Neural progenitor cell (in vitro differentiated cells): ENCODE data around the gene DOCK3. TPM values are rescaled to one million over a fixed set of nuclear protein-coding genes. Genes with fewer than 3 reads are reported as not detected.

Source experiments
- DNase-seq: peaks from one replicate; pipeline ENCODE4 v3.0.0-alpha.2; 2016; ENCODE audit warnings: low spot score
- H2AFZ ChIP-seq: fragments of 200-600 bp; sonication (generic); replicated peaks from 2 replicates; pipeline ENCODE4 v1.6.1; 2016; ENCODE audit warnings: antibody characterized with exemption
- H3F3A ChIP-seq: fragments of 200-600 bp; sonication (generic); 2 replicates; pipeline ENCODE4 v1.6.1; 2016; ENCODE audit warnings: antibody characterized with exemption, low read depth
- H3K27ac ChIP-seq: fragments of 200-600 bp; sonication (generic); 2 replicates; pipeline ENCODE4 v1.5.1; 2016; ENCODE audit warnings: mild to moderate bottlenecking
- H3K27me3 ChIP-seq: fragments of 200-600 bp; sonication (generic); 2 replicates; pipeline ENCODE4 v1.6.1; 2016; ENCODE audit warnings: mild to moderate bottlenecking, moderate library complexity
- H3K36me3 ChIP-seq: fragments of 200-600 bp; sonication (generic); 2 replicates; pipeline ENCODE4 v1.5.1; 2016
- H3K4me1 ChIP-seq: fragments of 200-600 bp; sonication (generic); 2 replicates; pipeline ENCODE4 v1.6.1; 2016; ENCODE audit warnings: mixed run types
- H3K4me2 ChIP-seq: fragments of 200-600 bp; sonication (generic); 2 replicates; pipeline ENCODE4 v1.6.1; 2016
- H3K4me3 ChIP-seq: fragments of 200-600 bp; sonication (generic); 2 replicates; pipeline ENCODE4 v1.5.1; 2016
- H3K79me2 ChIP-seq: fragments of 200-600 bp; sonication (generic); 2 replicates; pipeline ENCODE4 v1.6.1; 2016; ENCODE audit warnings: low read depth
- H3K9ac ChIP-seq: fragments of 200-600 bp; sonication (generic); 2 replicates; pipeline ENCODE4 v1.6.1; 2016
- H3K9me3 ChIP-seq: fragments of 200-600 bp; sonication (generic); 2 replicates; pipeline ENCODE4 v1.5.1; 2016; ENCODE audit warnings: low read depth
- H4K20me1 ChIP-seq: fragments of 200-600 bp; sonication (generic); 2 replicates; pipeline ENCODE4 v1.6.1; 2016; ENCODE audit warnings: low read depth
- H3K27ac Mint-ChIP-seq: 3 replicates; pipeline ENCODE4 v1.8.0; 2021; ENCODE audit warnings: mixed read lengths
- H3K27me3 Mint-ChIP-seq: 2 replicates; pipeline ENCODE4 v1.8.0; 2022; ENCODE audit warnings: low read depth, mild to moderate bottlenecking, inconsistent platforms, moderate library complexity, mixed read lengths; ENCODE audit not compliant: insufficient read depth
- H3K36me3 Mint-ChIP-seq: 3 replicates; pipeline ENCODE4 v1.8.0; 2021; ENCODE audit warnings: mixed read lengths
- H3K4me1 Mint-ChIP-seq: 3 replicates; pipeline ENCODE4 v1.8.0; 2021; ENCODE audit warnings: mixed read lengths
- H3K4me3 Mint-ChIP-seq: 3 replicates; pipeline ENCODE4 v1.8.0; 2021; ENCODE audit warnings: mild to moderate bottlenecking, moderate library complexity, mixed read lengths
- H3K9me3 Mint-ChIP-seq: 3 replicates; pipeline ENCODE4 v1.8.0; 2020; ENCODE audit warnings: mixed read lengths
- CTCF ChIP-seq: fragments of 200-600 bp; sonication (generic); IDR thresholded peaks from 2 replicates; pipeline ENCODE4 v1.5.1; 2017; ENCODE audit warnings: antibody characterized with exemption, mild to moderate bottlenecking
- EZH2 ChIP-seq: fragments of 200-600 bp; sonication (generic); IDR thresholded peaks from 2 replicates; pipeline ENCODE4 v1.6.1; 2017; ENCODE audit warnings: antibody characterized with exemption, mild to moderate bottlenecking, moderate library complexity
- EZH2phosphoT487 ChIP-seq: fragments of 200-600 bp; sonication (generic); IDR thresholded peaks from 2 replicates; pipeline ENCODE4 v1.6.1; 2017; ENCODE audit warnings: antibody characterized with exemption
- total RNA-seq: library from RNA; depleted of rRNA; stranded (reverse); fragments of >200 nt; gene quantifications from 2 replicates; pipeline ENCODE4 v1.2.3, GENCODE V29; 2015; ENCODE audit warnings: low replicate concordance

Gene DOCK3
- total RNA-seq, 1 donor from 2014 or later, result 10.7 TPM

GRCh38 chr3:50633230-50633790 lies 41.4 kb upstream of the DOCK3 start:
- peaks cover 3% of the 10 kb centered on the region for H3K36me3 Mint-ChIP-seq
- Histone ChIP-seq H4K20me1 (peaks cover 6% of the 10 kb centered on the region), H3K4me3 (no peak overlapping the region)

GRCh38 chr3:50635066-50635465 lies 39.7 kb upstream of the DOCK3 start:
- no peaks in the 10 kb centered on the region for H3K9me3 Mint-ChIP-seq
- Histone ChIP-seq H3K36me3 (no peaks in the 10 kb centered on the region), H2AFZ (no peak overlapping the region), H3F3A (no peaks in the 10 kb centered on the region), H3K9ac (no peak overlapping the region), H3K4me2 (no peak overlapping the region), H3K27me3 (no peaks in the 10 kb centered on the region), H3K79me2 (peaks cover 5% of the 10 kb centered on the region), H3K4me1 (no peaks in the 10 kb centered on the region), H3K27ac (no peak overlapping the region), H3K9me3 (no peaks in the 10 kb centered on the region), H4K20me1 (peaks cover 13% of the 10 kb centered on the region), H3K4me3 (no peak overlapping the region)
- DNase-seq, result no peak
- no peak overlapping the region for H3K27ac Mint-ChIP-seq
- peak overlapping the region; percentile 15 for H3K4me3 Mint-ChIP-seq
- peaks cover 25% of the 10 kb centered on the region for H3K4me1 Mint-ChIP-seq
- peaks cover 3% of the 10 kb centered on the region for H3K36me3 Mint-ChIP-seq
- TF ChIP-seq EZH2 (no peak), CTCF (no peak), EZH2phosphoT487 (no peak)
- peaks cover 2% of the 10 kb centered on the region for H3K27me3 Mint-ChIP-seq

More at GRCh38 chr3:50633230-50633790, 41.4 kb upstream of the DOCK3 start:
- Mint-ChIP-seq H3K27me3 (peaks cover 4% of the 10 kb centered on the region), H3K4me3 (peak overlapping the region; percentile 3), H3K4me1 (peaks cover 19% of the 10 kb centered on the region), H3K27ac (no peak overlapping the region), H3K9me3 (no peaks in the 10 kb centered on the region)
- Histone ChIP-seq H3K27me3 (no peaks in the 10 kb centered on the region), H3K79me2 (peaks cover 20% of the 10 kb centered on the region), H2AFZ (no peak overlapping the region), H3K36me3 (no peaks in the 10 kb centered on the region), H3K27ac (no peak overlapping the region), H3K9me3 (no peaks in the 10 kb centered on the region), H3K4me2 (no peak overlapping the region), H3F3A (no peaks in the 10 kb centered on the region), H3K4me1 (peaks cover 4% of the 10 kb centered on the region), H3K9ac (no peak overlapping the region)
- no peak for TF ChIP-seq EZH2
- DNase-seq, result no peak

GRCh38 chr3:50637011-50637410 lies 37.7 kb upstream of the DOCK3 start:
- peaks cover 1% of the 10 kb centered on the region for H3K79me2 ChIP-seq
- H3K4me1 ChIP-seq, result no peaks in the 10 kb centered on the region
- Mint-ChIP-seq H3K9me3 (no peaks in the 10 kb centered on the region), H3K36me3 (peaks cover 6% of the 10 kb centered on the region), H3K4me3 (no peak overlapping the region), H3K27ac (no peak overlapping the region), H3K4me1 (peaks cover 25% of the 10 kb centered on the region), H3K27me3 (peaks cover 7% of the 10 kb centered on the region)
- H3K9me3 ChIP-seq, result no peaks in the 10 kb centered on the region
- peaks cover 13% of the 10 kb centered on the region for H4K20me1 ChIP-seq
- TF ChIP-seq EZH2phosphoT487, result no peak
- no peak for TF ChIP-seq EZH2
- no peak for TF ChIP-seq CTCF
- H3K36me3 ChIP-seq, result no peaks in the 10 kb centered on the region
- no peak overlapping the region for H2AFZ ChIP-seq
- H3K9ac ChIP-seq, result no peak overlapping the region
- no peak for DNase-seq
- H3K4me2 ChIP-seq, result no peak overlapping the region
- H3K27me3 ChIP-seq, result no peaks in the 10 kb centered on the region
- no peak overlapping the region for H3K4me3 ChIP-seq
- no peak overlapping the region for H3K27ac ChIP-seq
- H3F3A ChIP-seq, result no peaks in the 10 kb centered on the region

- Histone ChIP-seq H3K4me1 (no peaks in the 10 kb centered on the region), H2AFZ (no peak overlapping the region), H4K20me1 (peaks cover 13% of the 10 kb centered on the region), H3K9ac (no peak overlapping the region), H3K27ac (no peak overlapping the region), H3K9me3 (no peaks in the 10 kb centered on the region), H3K36me3 (no peaks in the 10 kb centered on the region), H3K4me2 (no peak overlapping the region), H3K79me2 (no peaks in the 10 kb centered on the region), H3F3A (no peaks in the 10 kb centered on the region), H3K27me3 (no peaks in the 10 kb centered on the region), H3K4me3 (no peak overlapping the region)
- Mint-ChIP-seq H3K36me3 (peaks cover 6% of the 10 kb centered on the region), H3K4me3 (no peak overlapping the region), H3K9me3 (no peaks in the 10 kb centered on the region), H3K27me3 (peaks cover 7% of the 10 kb centered on the region), H3K4me1 (peaks cover 19% of the 10 kb centered on the region), H3K27ac (no peak overlapping the region)
- no peak for DNase-seq
- no peak for TF ChIP-seq CTCF
- TF ChIP-seq EZH2phosphoT487, result no peak
- no peak for TF ChIP-seq EZH2
Observed at GRCh38 chr3:50637945-50638344, 36.8 kb upstream of the DOCK3 start.
